NT2/D1 (cell line): ENCODE data around the gene PLBD1.

Source experiments
- SUZ12 ChIP-seq: IDR thresholded peaks from 2 replicates; pipeline ENCODE4 v1.6.1; 2011; ENCODE audit not compliant: insufficient read length, insufficient read depth; ENCODE audit errors: extremely low read depth
- ZNF274 ChIP-seq: IDR thresholded peaks from 2 replicates; pipeline ENCODE4 v1.6.1; 2011; ENCODE audit warnings: mild to moderate bottlenecking, low read depth, low read length

- TF ChIP-seq ZNF274 = no peak
- TF ChIP-seq SUZ12 = no peak
Measured at GRCh38 chr12:14554281-14555007, 13.2 kb downstream of the PLBD1 start.
